GM20000 (cell line): ENCODE measurements around the gene SLIT3.

Source experiments
- DNase-seq: peaks from one replicate; pipeline ENCODE4 v3.0.0; 2012; ENCODE audit warnings: low spot score
- TF ChIP-seq, protein P1 (sequence below): IDR thresholded peaks from 2 replicates; pipeline ENCODE4 v1.5.1; 2012; ENCODE audit warnings: mild to moderate bottlenecking, control low read depth; ENCODE audit errors: extremely low read depth, missing control alignments

The SLIT3 gene

DNA sequence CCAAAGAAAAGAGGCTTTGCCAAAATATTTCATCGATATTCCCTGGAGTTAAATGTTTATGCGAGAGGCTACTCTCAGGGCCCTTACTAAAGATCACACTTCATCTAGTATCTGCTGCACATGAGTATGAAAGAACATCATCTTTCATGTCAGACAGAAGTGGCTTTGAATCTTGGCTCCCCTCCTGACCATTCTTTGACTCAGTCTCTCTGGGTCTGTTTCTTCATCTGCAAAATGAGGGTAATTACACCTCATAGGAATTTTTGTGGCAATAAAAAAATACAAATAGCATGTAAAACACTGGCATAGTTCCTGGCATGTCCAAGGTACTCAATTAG is 58.1 kb downstream of the SLIT3 start:
- no peak for DNase-seq
- TF ChIP-seq, protein P1, sequence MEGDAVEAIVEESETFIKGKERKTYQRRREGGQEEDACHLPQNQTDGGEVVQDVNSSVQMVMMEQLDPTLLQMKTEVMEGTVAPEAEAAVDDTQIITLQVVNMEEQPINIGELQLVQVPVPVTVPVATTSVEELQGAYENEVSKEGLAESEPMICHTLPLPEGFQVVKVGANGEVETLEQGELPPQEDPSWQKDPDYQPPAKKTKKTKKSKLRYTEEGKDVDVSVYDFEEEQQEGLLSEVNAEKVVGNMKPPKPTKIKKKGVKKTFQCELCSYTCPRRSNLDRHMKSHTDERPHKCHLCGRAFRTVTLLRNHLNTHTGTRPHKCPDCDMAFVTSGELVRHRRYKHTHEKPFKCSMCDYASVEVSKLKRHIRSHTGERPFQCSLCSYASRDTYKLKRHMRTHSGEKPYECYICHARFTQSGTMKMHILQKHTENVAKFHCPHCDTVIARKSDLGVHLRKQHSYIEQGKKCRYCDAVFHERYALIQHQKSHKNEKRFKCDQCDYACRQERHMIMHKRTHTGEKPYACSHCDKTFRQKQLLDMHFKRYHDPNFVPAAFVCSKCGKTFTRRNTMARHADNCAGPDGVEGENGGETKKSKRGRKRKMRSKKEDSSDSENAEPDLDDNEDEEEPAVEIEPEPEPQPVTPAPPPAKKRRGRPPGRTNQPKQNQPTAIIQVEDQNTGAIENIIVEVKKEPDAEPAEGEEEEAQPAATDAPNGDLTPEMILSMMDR: no peak

DNA sequence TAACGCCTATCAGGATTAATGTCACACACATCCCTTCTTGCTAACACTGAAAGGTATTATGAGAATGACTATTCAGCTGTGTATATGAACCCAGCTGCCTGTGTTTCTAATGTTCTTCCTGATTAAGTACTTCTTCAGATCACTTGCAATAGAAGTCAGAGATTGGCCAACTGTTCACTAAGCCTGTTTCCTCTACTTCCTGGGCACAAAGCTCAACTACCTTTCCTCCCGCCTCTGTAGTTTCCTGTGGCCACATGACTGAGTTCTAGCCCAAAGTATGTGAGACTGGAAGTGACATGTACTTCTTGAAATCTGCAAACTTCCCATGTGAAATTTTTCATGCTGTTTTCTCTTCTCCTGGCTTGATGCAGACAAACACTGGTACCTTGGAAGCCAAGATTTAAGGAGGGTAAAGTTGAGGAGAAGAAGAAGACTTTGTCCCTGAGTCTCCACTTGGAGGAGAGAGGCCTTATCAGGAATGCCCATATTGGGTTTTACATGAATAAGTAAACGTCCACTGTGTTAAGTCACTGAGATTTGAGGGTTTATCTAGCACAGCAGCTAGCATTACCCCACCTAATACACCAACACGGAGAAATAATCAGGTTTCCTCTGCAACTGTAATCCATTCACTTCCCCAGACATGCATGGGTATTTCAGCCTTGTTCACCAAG is 58.6 kb downstream of the SLIT3 start:
- TF ChIP-seq, protein P1: no peak
- DNase-seq: no peak

DNA sequence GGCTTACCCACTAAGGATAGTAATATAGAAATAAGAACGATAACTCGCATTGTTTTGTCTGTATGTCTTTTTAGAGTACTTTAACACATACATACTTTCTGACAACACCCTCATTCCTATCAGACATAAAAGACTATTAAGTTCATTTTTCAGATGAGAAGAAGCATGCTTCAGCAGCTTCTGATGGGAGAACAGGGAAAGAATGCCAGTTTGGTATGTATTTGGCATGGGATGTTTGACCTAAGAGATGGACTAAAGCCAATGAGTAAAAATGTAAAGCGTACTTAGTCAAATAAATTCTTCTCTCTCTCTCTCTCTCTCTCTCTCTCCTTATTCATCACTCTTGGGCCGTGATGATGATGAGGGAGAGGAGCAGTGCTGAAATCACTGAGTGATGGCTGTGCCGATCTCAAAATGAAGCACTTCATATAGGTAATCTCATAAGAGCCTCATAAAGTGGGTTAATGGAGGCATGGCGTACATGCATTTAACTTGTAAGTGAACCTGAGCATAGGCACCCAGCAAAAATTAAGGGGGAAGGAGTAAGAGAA is 71.5 kb downstream of the SLIT3 start:
- TF ChIP-seq, protein P1: no peak
- no peak for DNase-seq

DNA sequence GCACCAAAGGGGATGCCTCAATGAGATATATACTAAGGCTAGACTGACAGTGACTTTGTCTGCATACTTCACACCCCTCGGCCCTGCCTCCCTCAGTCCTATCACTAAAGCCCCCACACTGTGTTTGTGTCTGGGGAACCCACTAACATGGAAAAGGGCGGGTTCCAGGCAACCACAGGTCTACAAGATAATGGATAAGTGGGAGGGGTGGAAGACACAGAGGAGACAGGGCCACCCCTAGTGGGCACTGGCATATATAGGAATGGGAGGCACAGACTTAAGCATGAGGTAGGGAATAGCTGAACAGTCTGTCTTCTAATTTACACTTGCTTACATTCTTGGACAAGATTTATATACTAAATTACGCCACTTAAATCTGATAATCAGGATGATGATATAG is 74.0 kb downstream of the SLIT3 start:
- no peak for DNase-seq
- TF ChIP-seq, protein P1: no peak

DNA sequence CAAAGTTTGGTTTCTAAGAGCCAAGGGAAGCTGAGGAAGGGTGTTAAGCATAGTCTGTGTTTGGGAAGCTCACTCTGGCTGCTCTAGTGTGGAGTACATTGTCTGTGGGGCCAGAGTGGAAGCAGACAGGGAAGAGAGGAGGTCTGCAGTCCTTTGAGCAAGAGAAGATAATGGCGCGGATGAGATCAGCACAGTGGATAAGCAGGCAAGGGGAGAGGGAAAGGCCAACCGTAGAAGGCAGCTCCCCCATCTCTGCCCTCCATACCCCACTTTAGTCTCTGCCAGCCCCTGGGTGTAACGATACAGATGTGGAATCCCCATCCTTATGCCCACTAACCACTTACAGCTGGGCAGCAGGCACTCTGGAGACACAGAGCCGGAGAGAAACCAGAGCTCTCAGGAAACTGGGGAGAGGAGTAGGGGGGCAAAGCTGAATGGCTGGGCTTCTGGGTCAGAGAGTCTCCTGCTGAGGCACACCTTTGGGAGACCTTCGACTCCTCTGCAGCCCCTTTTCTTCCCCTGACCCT is 75.0 kb downstream of the SLIT3 start:
- DNase-seq: no peak
- TF ChIP-seq, protein P1: no peak

DNA sequence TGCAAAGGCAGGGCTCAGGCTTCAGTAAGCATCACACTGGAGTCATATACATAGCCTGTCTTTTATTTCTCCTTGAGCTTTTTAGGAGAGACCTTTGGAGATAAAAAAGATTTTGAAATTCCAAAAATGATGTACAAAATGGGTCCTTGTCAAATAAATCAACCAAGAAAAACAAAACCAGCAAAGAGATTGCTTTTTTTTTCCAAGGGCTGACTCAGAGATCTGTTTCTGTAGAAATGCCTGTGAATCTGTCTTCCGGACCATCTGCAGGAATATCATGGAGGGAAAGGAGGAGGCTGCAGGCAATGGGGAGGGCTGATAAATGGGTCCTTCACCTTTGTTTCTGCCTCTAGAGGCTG is 77.4 kb downstream of the SLIT3 start:
- DNase-seq: no peak
- TF ChIP-seq, protein P1: no peak

DNA sequence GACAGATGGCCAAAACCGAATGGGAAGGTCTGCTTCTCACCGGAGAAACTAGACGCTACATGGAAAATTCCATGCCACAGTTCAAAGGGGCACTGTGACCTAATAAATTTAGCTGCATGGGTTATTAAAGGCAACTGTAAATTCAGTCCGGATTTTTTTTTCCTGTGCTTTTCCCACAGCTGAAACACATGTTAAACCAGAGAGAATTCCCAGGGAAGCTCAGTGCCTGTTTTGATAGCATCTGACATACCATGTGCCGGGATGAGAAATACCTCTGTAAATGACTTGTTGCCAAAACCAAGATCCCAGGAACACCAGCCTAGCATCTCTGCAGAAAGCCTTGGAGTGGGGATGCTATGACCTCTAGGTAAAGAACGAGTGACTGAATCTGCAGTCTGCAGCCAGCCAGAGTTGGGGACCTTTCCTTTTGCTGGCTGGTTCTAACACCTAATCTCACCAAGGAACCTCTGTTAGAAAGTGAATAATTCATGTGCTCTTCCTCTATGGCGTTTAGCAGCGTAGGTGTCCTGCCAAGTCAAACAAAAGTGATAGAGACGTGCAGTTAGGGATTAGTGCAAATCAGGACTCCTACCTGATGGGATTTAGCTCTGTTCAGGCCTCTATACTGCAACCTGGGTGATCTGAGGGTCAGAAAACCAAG is 77.9 kb downstream of the SLIT3 start:
- no peak for DNase-seq
- TF ChIP-seq, protein P1: no peak
